Glutamatergic neuron (in vitro differentiated cells): Measurements from ENCODE around the gene C4orf51. TPM values are rescaled to one million over a fixed set of nuclear protein-coding genes. Genes with fewer than 3 reads are reported as not detected.

Experiments used
- DNase-seq: peaks from one replicate; pipeline ENCODE4 v3.0.0; 2022
- H3K27ac Mint-ChIP-seq: one replicate; pipeline ENCODE4 v1.8.0; 2020; ENCODE audit warnings: mild to moderate bottlenecking, mixed read lengths, inconsistent platforms; ENCODE audit not compliant: unreplicated experiment
- H3K27me3 Mint-ChIP-seq: one replicate; pipeline ENCODE4 v1.8.0; 2020; ENCODE audit warnings: mild to moderate bottlenecking, moderate library complexity, mixed read lengths, inconsistent platforms; ENCODE audit not compliant: unreplicated experiment
- H3K36me3 Mint-ChIP-seq: one replicate; pipeline ENCODE4 v1.8.0; 2020; ENCODE audit warnings: mild to moderate bottlenecking, mixed read lengths, inconsistent platforms; ENCODE audit not compliant: unreplicated experiment
- H3K4me1 Mint-ChIP-seq: one replicate; pipeline ENCODE4 v1.8.0; 2020; ENCODE audit warnings: mild to moderate bottlenecking, low read depth, mixed read lengths, inconsistent platforms; ENCODE audit not compliant: unreplicated experiment
- H3K4me3 Mint-ChIP-seq: one replicate; pipeline ENCODE4 v1.8.0; 2020; ENCODE audit warnings: mild to moderate bottlenecking, mixed read lengths, inconsistent platforms; ENCODE audit not compliant: unreplicated experiment
- H3K9me3 Mint-ChIP-seq: one replicate; pipeline ENCODE4 v1.8.0; 2020; ENCODE audit warnings: mild to moderate bottlenecking, moderate library complexity, mixed read lengths, inconsistent platforms; ENCODE audit not compliant: unreplicated experiment
- total RNA-seq: library from RNA; stranded (reverse); fragmentation: NEBNext Ultra II Directional; extraction: Animal tissue kit (Norgen Biotek cat#: 25700); gene quantifications from one replicate; pipeline ENCODE4 v1.2.1, GENCODE V29; 2021; ENCODE audit not compliant: unreplicated experiment
- TF ChIP-seq, protein P1 (sequence below): fragments of 200-600 bp; sonication (generic); IDR thresholded peaks from one replicate; pipeline ENCODE4 v1.5.0; 2021; ENCODE audit not compliant: partially characterized antibody, unreplicated experiment

C4orf51 gene
- total RNA-seq, 1 donor from 2014 or later = not detected

DNA sequence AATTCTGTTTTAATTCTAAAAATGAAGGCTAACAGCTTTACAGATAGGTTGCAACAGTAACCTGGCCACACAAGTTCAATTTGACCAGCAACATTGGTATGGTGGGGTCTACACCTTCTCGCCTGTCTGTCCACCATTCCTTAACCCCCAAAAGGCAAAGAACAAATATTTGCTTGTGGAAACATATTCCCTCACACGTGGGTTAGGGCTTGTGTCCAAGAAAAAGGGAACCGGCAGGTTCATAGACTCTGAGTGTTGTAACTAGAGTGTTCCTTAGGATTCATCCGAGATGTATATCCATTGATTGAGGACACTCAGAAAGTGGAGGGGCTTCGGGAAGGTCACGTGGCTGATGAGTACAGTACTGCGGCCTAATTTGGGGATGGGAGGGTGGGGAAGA is 54.1 kb downstream of the C4orf51 start:
- Mint-ChIP-seq H3K4me1 (peaks cover 11% of the 10 kb centered on the region), H3K36me3 (no peaks in the 10 kb centered on the region), H3K27ac (peak overlapping the region; percentile 59), H3K4me3 (peak overlapping the region; percentile 79), H3K27me3 (peaks cover 2% of the 10 kb centered on the region), H3K9me3 (peaks cover 2% of the 10 kb centered on the region)
- DNase-seq = no peak
- TF ChIP-seq, protein P1, sequence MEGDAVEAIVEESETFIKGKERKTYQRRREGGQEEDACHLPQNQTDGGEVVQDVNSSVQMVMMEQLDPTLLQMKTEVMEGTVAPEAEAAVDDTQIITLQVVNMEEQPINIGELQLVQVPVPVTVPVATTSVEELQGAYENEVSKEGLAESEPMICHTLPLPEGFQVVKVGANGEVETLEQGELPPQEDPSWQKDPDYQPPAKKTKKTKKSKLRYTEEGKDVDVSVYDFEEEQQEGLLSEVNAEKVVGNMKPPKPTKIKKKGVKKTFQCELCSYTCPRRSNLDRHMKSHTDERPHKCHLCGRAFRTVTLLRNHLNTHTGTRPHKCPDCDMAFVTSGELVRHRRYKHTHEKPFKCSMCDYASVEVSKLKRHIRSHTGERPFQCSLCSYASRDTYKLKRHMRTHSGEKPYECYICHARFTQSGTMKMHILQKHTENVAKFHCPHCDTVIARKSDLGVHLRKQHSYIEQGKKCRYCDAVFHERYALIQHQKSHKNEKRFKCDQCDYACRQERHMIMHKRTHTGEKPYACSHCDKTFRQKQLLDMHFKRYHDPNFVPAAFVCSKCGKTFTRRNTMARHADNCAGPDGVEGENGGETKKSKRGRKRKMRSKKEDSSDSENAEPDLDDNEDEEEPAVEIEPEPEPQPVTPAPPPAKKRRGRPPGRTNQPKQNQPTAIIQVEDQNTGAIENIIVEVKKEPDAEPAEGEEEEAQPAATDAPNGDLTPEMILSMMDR = no peak

DNA sequence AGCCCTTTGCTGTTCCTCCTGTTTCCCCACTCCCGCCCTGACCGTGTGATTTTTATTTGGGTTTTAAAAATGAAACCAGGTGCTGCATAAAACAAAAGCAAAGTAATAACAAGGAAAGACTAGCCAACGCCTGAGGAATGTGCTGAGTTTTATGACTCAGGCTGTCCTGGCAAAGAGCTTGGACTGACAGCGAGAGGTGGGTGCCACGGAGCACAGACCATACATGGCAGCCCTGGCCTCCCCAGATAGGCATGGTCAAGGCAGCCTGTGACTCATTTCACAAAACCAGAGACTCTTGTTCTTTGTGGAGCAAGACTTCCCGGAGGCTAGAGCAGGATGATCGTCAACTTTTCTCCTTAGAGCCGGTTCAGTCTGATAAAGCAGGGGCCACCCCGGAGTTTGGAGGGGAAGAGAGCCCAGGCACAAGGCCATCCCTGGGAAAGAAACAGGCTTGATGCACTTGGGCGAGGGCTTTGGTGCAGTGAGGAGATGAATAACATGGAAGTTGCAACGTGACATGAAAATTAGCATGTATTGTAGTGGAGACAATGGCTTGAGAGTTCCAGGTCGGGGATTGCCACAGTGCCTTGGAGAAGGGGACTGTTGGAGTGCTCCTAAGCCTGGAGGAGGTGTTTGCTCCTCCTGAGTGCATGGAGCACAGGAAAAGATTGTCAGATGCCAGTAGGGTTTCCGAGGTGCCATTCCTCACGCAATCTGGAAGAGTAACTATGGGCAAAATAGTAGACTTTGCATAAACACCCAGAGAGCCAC is 54.8 kb downstream of the C4orf51 start:
- H3K4me3 Mint-ChIP-seq = peak overlapping the region; percentile 2
- H3K36me3 Mint-ChIP-seq = no peaks in the 10 kb centered on the region
- DNase-seq = no peak
- H3K9me3 Mint-ChIP-seq = peaks cover 2% of the 10 kb centered on the region
- peaks cover 2% of the 10 kb centered on the region for H3K27me3 Mint-ChIP-seq
- TF ChIP-seq, protein P1 = no peak
- peaks cover 13% of the 10 kb centered on the region for H3K4me1 Mint-ChIP-seq
- no peak overlapping the region for H3K27ac Mint-ChIP-seq

DNA sequence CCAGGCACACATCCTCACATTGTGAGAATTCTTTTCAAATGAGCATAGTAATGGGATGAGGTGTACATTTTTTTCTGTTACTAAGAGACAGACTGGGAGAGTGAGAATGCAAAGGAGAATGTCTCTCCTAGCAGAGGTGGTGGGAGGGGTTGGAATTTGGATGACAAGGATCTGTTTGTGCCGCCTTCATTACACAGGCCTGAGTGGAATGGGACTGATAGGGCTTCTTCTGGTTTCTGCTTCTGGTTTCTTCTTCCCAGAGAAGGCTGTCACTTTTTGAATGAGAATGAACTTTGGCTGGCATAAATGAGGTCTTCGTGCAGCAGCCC is 55.4 kb downstream of the C4orf51 start:
- Mint-ChIP-seq H3K4me1 (peaks cover 15% of the 10 kb centered on the region), H3K4me3 (no peak overlapping the region), H3K9me3 (peaks cover 2% of the 10 kb centered on the region), H3K27ac (no peak overlapping the region), H3K27me3 (peaks cover 2% of the 10 kb centered on the region), H3K36me3 (no peaks in the 10 kb centered on the region)
- TF ChIP-seq, protein P1 = no peak
- DNase-seq = no peak

DNA sequence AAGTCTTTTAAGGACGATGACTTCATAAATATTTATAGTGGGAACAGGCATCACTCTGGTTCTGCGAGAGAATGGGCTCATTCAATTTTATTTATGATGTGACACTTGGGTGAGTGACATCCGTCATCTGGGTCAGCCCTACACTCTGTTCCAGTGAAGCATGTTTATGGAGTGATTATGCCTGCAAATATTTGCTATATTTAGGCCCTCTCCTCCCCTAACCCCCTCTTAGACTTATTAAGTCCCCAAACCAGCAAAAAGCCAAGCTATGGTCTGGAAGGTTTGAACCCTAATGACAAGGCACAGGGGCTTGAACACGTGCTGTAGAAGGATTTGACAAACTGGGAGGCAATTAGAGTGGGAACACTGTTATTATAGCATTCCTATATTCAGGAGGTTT is 55.9 kb downstream of the C4orf51 start:
- Mint-ChIP-seq H3K9me3 (peaks cover 2% of the 10 kb centered on the region), H3K36me3 (no peaks in the 10 kb centered on the region), H3K4me3 (no peak overlapping the region), H3K27ac (no peak overlapping the region), H3K27me3 (peaks cover 2% of the 10 kb centered on the region), H3K4me1 (peaks cover 19% of the 10 kb centered on the region)
- TF ChIP-seq, protein P1 = no peak
- no peak for DNase-seq

DNA sequence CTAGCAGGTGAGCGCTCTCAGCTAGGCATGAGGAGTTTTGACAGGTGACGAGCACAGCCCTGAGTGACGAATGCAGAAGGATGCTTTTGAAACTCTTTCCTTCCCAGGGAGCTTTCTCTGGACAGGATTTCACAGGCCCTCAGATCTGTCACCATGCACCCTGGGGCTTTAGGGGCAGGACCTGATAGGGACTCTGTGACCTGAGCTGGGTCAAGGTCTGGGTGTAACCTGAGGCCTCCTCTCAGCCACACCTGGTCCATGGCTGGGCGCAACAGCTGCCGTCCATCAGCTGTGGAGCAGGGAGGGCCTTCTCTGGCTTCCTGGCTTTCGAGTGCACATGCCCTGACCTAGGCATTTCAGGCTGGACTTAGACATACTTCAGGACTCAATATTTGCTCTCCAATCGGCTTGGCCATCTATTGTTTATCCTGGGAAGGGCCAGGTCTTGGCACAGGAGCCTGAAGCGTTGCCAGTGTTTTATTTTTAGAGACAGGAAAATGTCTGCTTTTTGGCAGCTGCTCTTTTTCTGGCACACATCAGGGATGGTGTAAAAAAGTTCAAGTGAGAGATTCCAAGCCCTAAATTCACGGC is 56.4 kb downstream of the C4orf51 start:
- no peaks in the 10 kb centered on the region for H3K36me3 Mint-ChIP-seq
- no peak for DNase-seq
- no peak overlapping the region for H3K4me3 Mint-ChIP-seq
- no peak overlapping the region for H3K27ac Mint-ChIP-seq
- peaks cover 2% of the 10 kb centered on the region for H3K27me3 Mint-ChIP-seq
- TF ChIP-seq, protein P1 = no peak
- H3K4me1 Mint-ChIP-seq = peaks cover 17% of the 10 kb centered on the region
- H3K9me3 Mint-ChIP-seq = no peaks in the 10 kb centered on the region
